Natural killer cell (primary cell): ENCODE measurements around the gene PSMD12. TPM values are rescaled to one million over a fixed set of nuclear protein-coding genes. Genes with fewer than 3 reads are reported as not detected.

Experiments
- ATAC-seq, 3 donors: fragments of 150-1000 bp in 2 of 3; fragments of 200-7000 bp in 1 of 3; cut with Tn5 transposase; 1 replicate in 1 of 3; 2 replicates in 2 of 3; pipeline ENCODE4 v1.10.0; 2021; ENCODE audit warnings: mild to moderate bottlenecking in 2 of 3, moderate library complexity in 2 of 3
- DNase-seq, 2 donors: peaks; one replicate each; pipeline versions ENCODE4 v3.0.0 to v3.0.0-alpha.2; 2013 to 2021; ENCODE audit warnings: mixed read lengths in 1 of 2
- H3K27ac ChIP-seq: one replicate; pipeline ENCODE4 v1.5.1; 2013; ENCODE audit warnings: mild to moderate bottlenecking, low read length
- H3K27me3 ChIP-seq: one replicate; pipeline ENCODE4 v1.6.1; 2013; ENCODE audit warnings: low read length; ENCODE audit not compliant: control insufficient read depth, insufficient read depth
- H3K36me3 ChIP-seq: one replicate; pipeline ENCODE4 v1.6.1; 2013; ENCODE audit warnings: low read length; ENCODE audit not compliant: control insufficient read depth, insufficient read depth
- H3K4me1 ChIP-seq: one replicate; pipeline ENCODE4 v1.6.1; 2013; ENCODE audit warnings: low read length; ENCODE audit not compliant: control insufficient read depth, insufficient read depth
- H3K4me3 ChIP-seq: one replicate; pipeline ENCODE4 v1.5.1; 2013; ENCODE audit warnings: low read length
- H3K9me3 ChIP-seq: one replicate; pipeline ENCODE4 v1.6.1; 2013; ENCODE audit warnings: low read length; ENCODE audit not compliant: control insufficient read depth, insufficient read depth
- H3K27ac Mint-ChIP-seq, 2 donors: one replicate each; pipeline ENCODE4 v1.8.0; 2022; ENCODE audit warnings: mild to moderate bottlenecking in 2 of 2, mixed read lengths in 2 of 2, moderate library complexity in 1 of 2
- H3K27me3 Mint-ChIP-seq, 2 donors: one replicate each; pipeline ENCODE4 v1.8.0; 2022; ENCODE audit warnings: low read depth in 2 of 2, mixed read lengths in 2 of 2
- H3K36me3 Mint-ChIP-seq: one replicate; pipeline ENCODE4 v1.8.0; 2022; ENCODE audit warnings: mixed read lengths
- H3K4me1 Mint-ChIP-seq, 2 donors: one replicate each; pipeline ENCODE4 v1.8.0; 2022; ENCODE audit warnings: mixed read lengths in 2 of 2
- H3K4me3 Mint-ChIP-seq: one replicate; pipeline ENCODE4 v1.8.0; 2022; ENCODE audit warnings: mild to moderate bottlenecking, moderate library complexity, mixed read lengths
- H3K9me3 Mint-ChIP-seq, 2 donors: one replicate each; pipeline ENCODE4 v1.8.0; 2022; ENCODE audit warnings: mixed read lengths in 2 of 2
- CTCF ChIP-seq: fragments of 200-600 bp; IDR thresholded peaks from one replicate; pipeline ENCODE4 v1.8.0; 2022; ENCODE audit warnings: antibody characterized with exemption
- WGBS: methylation state at CpG from one replicate; pipeline ENCODE4 v1.1.7; 2013; ENCODE audit warnings: missing lambda C conversion rate; ENCODE audit not compliant: insufficient coverage; 5-methylcytosine and 5-hydroxymethylcytosine counted together
- intact Hi-C: fragments of 100-400 bp; cut with micrococcal nuclease; formaldehyde crosslinking; loops from one replicate; pipeline ENCODE4 v1.14.2; 2022
- total RNA-seq, 4 donors: library from RNA; stranded (reverse); fragments of 120-200 nt in 1 of 4; gene quantifications; one replicate each; pipeline versions ENCODE4 v1.2.3 to v1.2.4, GENCODE V29; 2013 to 2022

PSMD12 gene
- total RNA-seq, 3 donors from 2014 or later (not counting 1 experiment from before 2014, with no cell fraction given) = 57.4 to 58.2 (median 58.0) TPM

GRCh38 chr17:67297454-67297960, 68.9 kb downstream of the PSMD12 start:
- Mint-ChIP-seq H3K36me3 (no peaks in the 10 kb centered on the region), H3K27ac (no peak overlapping the region), H3K4me1 (peaks cover 6 to 8% of the 10 kb centered on the region in 2 donors), H3K4me3 (no peak overlapping the region), H3K27me3 (no peaks in the 10 kb centered on the region), H3K9me3 (no peaks in the 10 kb centered on the region)
- ATAC-seq (no peak), DNase-seq (no peak)
- Histone ChIP-seq H3K27me3 (no peaks in the 10 kb centered on the region), H3K9me3 (no peaks in the 10 kb centered on the region), H3K27ac (no peak overlapping the region), H3K4me1 (peaks cover 10% of the 10 kb centered on the region), H3K4me3 (no peak overlapping the region), H3K36me3 (no peaks in the 10 kb centered on the region)
- WGBS = 88% methylated on average over 10 of the region's 10 CpGs
- intact Hi-C loops = loop anchor here (10.0 kb wide), 1 partner anchor 143 kb away; no protein-coding TSS in a partner anchor
- TF ChIP-seq CTCF = no peak

- Mint-ChIP-seq H3K27me3 (no peaks in the 10 kb centered on the region), H3K4me1 (peaks cover 8 to 10% of the 10 kb centered on the region in 2 donors), H3K36me3 (no peaks in the 10 kb centered on the region), H3K4me3 (no peak overlapping the region), H3K9me3 (no peaks in the 10 kb centered on the region), H3K27ac (no peak overlapping the region)
- WGBS = 96% methylated on average over 44 of the region's 44 CpGs
- ATAC-seq = no peak
- no peak for DNase-seq
- H3K27ac ChIP-seq = no peak overlapping the region
- no peaks in the 10 kb centered on the region for H3K36me3 ChIP-seq
- no peaks in the 10 kb centered on the region for H3K27me3 ChIP-seq
- H3K4me1 ChIP-seq = peaks cover 10% of the 10 kb centered on the region
- no peak for TF ChIP-seq CTCF
- no peak overlapping the region for H3K4me3 ChIP-seq
- intact Hi-C loops = loop anchor here (5.0 to 10.0 kb wide), 4 partner anchors 47 to 577 kb away; partner anchors contain the start of gene HELZ
- H3K9me3 ChIP-seq = no peaks in the 10 kb centered on the region
Observed at GRCh38 chr17:67294451-67295199, 71.8 kb downstream of the PSMD12 start.

GRCh38 chr17:67293251-67294203, 72.8 kb downstream of the PSMD12 start:
- H3K4me1 ChIP-seq = peaks cover 14% of the 10 kb centered on the region
- Mint-ChIP-seq H3K4me1 (peaks cover 14 to 19% of the 10 kb centered on the region in 2 donors), H3K9me3 (no peaks in the 10 kb centered on the region), H3K27me3 (no peaks in the 10 kb centered on the region), H3K36me3 (no peaks in the 10 kb centered on the region), H3K4me3 (peak overlapping the region; percentile 35), H3K27ac (no peak overlapping the region)
- H3K9me3 ChIP-seq = no peaks in the 10 kb centered on the region
- intact Hi-C loops = loop anchor here (2.0 to 10.0 kb wide), 5 partner anchors 46 to 576 kb away; partner anchors contain the start of gene HELZ
- peak; percentile 86 for TF ChIP-seq CTCF
- no peaks in the 10 kb centered on the region for H3K36me3 ChIP-seq
- no peak overlapping the region for H3K27ac ChIP-seq
- 42% methylated on average over 31 of the region's 32 CpGs for WGBS
- peak; percentile 61 to 85 for DNase-seq
- peak; percentile 89 to 98 (median 98) for ATAC-seq
- H3K4me3 ChIP-seq = no peak overlapping the region
- H3K27me3 ChIP-seq = no peaks in the 10 kb centered on the region
